NB4 (cell line): ENCODE data around the gene BANP.
"Not testable (repeated sequence)": the region's sequence is repeated elsewhere in the genome, so short reads cannot be mapped to it uniquely, and the experiment has no call there.

Experiments
- DNase-seq: peaks from one replicate; pipeline ENCODE4 v3.0.0; 2010; ENCODE audit warnings: low read depth
- H3K4me3 ChIP-seq: one replicate; pipeline ENCODE4 v1.5.1; 2011; ENCODE audit warnings: mild to moderate bottlenecking, low read depth, low read length, moderate library complexity
- CTCF ChIP-seq: IDR thresholded peaks from one replicate; pipeline ENCODE4 v1.5.1; 2012; ENCODE audit warnings: low read depth, low read length
- MYC ChIP-seq: IDR thresholded peaks from 2 replicates; pipeline ENCODE4 v1.6.1; 2011; ENCODE audit warnings: low read depth, low read length
- POLR2A ChIP-seq: IDR thresholded peaks from 2 replicates; pipeline ENCODE4 v1.6.1; 2011; ENCODE audit warnings: mild to moderate bottlenecking; ENCODE audit not compliant: insufficient read length; ENCODE audit errors: extremely low read depth
- TF ChIP-seq, protein P1 (sequence below): IDR thresholded peaks from 2 replicates; pipeline ENCODE4 v1.6.1; 2011; ENCODE audit warnings: low read depth, low read length

Gene BANP

DNA sequence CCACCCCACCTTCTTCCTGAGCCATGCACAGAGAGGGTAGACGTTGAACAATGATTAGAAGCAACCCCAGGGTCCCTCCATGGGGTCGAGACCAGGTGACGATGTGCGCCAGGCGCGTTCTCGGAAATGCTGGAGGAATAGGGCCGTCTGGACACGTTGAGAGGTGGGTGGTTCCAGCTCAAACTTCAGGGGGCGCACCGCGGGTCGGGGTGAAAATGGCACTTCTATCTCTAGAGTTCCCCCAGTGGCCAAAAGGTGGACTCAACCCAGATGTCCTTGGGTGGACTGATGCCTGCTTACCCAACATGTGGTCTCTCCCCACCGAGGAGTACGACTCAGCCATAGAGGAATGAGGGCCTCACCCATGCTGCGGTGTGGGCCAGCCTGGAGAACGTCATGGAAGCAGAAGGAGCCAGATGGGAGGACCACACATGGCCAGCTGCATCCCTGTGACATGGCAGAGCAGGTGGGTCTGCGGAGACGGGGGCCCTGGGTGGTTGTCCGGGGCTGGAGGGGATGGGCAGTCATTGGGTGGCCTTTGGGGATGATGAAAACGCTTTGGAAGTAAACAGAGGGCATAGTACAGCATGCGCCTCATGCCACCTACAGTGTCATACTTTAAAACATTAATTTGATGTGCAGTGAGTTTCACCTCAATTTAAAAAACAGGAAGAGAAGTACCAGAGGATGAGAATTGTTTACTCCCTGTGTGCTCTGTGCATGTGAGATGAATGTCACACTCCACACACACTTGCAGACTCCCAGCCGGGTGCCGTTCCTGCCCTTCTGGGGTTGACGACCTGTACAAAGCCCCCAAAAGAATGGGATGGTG lies 147.7 kb downstream of the BANP start:
- DNase-seq, H3K4me3 ChIP-seq: not testable (repeated sequence)
- peak; percentile 11 for TF ChIP-seq CTCF

GRCh38 chr16:88099563-88099890 lies 148.3 kb downstream of the BANP start:
- H3K4me3 ChIP-seq, result no peak overlapping the region
- no peak for DNase-seq
- TF ChIP-seq MYC (no peak), CTCF (no peak), POLR2A (no peak)
- TF ChIP-seq, protein P1, sequence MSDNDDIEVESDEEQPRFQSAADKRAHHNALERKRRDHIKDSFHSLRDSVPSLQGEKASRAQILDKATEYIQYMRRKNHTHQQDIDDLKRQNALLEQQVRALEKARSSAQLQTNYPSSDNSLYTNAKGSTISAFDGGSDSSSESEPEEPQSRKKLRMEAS, result no peak

GRCh38 chr16:88099956-88100355 lies 148.7 kb downstream of the BANP start:
- not testable (repeated sequence) for H3K4me3 ChIP-seq, DNase-seq

- not testable (repeated sequence) for DNase-seq, H3K4me3 ChIP-seq
These were observed 149.8 kb downstream of the BANP start for GRCh38 chr16:88100801-88101622.

DNA sequence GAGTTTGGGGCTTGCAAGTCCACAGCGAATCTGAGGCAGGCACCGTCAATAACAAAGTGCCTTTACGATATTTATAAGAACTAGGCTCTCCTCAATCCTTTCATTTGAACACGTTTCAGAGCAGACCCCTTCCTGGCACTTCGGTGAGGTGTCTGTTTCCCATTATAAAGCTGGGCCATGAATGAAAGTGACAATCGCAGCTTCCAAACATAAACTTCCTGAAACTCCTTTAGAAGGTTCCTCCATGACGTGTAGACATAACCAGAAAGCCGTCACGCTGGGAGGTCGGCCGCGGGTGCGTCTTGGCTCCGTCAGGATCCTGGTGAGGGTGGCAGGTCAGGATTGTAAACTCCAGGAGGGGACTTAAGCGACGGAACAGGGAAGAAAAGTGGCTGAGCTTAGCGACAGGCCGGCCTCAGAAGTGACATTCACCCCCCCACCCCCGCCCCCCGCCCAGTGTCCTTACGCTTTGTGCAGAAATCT lies 150.4 kb downstream of the BANP start:
- not testable (repeated sequence) for H3K4me3 ChIP-seq, DNase-seq

- H3K4me3 ChIP-seq, result no peak overlapping the region
- TF ChIP-seq MYC (no peak), CTCF (no peak), POLR2A (no peak)
- TF ChIP-seq, protein P1, result 0 out of 2 replicates have a peak, but pooled peaks have one; percentile 16
- DNase-seq, result no peak
These were observed 151.4 kb downstream of the BANP start for GRCh38 chr16:88102597-88102996.

- H3K4me3 ChIP-seq, result no peak overlapping the region
- no peak for TF ChIP-seq MYC
- TF ChIP-seq, protein P1, result no peak
- no peak for TF ChIP-seq POLR2A
- TF ChIP-seq CTCF, result no peak
- no peak for DNase-seq
These were observed 151.8 kb downstream of the BANP start for GRCh38 chr16:88103011-88103410.
